NCI-H1436 (cell line): ENCODE measurements around the gene MYCN.
A peak's percentile ranks its signal among the peaks of the same experiment; 100 is the strongest.

Experiments
- DNase-seq: peaks from one replicate; lab custom pipeline; 2025; lab: John Stamatoyannopoulos, UW

Gene MYCN

GRCh38 chr2:15976354-15976753 is 36.0 kb downstream of the MYCN start:
- DNase-seq: no peak

GRCh38 chr2:15979051-15979758 is 38.9 kb downstream of the MYCN start:
- DNase-seq: no peak

DNA sequence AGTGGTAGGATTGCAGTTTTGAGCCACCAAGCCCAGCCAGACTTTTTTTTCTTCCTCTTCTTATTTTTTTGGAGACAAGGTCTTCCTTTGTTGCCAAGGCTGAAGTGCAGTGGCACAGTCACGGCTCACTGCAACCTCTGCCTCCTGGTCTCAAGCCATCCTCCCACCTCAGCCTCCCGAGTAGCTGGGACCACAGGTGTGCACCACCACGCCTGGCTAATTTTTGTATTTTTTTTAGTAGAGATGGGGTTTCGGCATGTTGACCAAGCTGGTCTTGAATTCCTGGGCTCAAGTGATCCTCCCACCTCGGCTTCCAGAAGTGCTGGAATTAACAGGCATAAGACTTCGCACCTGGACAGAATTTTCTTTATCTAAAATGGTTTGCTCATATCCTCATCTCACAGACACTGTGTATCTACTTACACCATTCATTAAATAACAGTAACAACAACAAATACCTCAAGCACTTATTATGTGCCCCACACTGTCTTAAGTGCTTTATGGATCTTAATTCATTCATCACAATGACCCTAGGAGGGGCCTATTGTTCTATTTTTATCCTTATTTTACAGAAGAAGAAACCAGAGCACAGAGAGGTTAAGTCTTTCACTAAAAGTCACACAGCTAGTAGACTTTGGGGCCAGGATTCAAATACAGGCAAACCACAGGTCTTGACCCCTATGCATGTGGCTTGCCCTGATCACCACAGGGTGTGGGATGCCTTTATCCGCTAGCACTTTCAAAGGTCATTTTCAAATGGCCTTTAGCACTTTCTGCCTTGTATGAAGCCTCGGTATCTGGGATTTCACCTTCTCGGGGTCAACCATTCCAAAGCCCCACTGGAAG is 39.6 kb downstream of the MYCN start:
- DNase-seq: no peak

GRCh38 chr2:15980605-15981098 is 40.3 kb downstream of the MYCN start:
- DNase-seq: no peak

DNA sequence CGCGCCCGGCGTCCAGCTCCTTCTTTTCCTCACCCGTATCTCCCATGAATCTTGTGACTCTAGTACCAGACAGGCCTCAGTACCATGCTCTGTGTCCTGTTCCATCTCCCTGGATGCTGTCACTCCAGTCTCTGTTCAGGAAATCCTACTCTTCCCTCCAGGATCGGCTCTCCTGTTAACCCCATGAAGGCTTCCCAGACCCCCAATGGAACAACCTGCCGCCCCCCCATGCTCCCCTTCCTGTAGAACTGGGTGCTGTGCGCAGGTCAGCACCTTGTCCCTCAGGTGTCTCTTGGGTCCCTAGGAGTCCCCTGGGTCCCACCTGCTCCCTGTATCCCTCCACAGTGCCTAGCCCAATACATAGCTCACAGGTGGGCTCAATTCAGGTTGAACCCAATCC is 41.3 kb downstream of the MYCN start:
- DNase-seq: no peak

GRCh38 chr2:15982285-15983044 is 42.1 kb downstream of the MYCN start:
- no peak for DNase-seq

DNA sequence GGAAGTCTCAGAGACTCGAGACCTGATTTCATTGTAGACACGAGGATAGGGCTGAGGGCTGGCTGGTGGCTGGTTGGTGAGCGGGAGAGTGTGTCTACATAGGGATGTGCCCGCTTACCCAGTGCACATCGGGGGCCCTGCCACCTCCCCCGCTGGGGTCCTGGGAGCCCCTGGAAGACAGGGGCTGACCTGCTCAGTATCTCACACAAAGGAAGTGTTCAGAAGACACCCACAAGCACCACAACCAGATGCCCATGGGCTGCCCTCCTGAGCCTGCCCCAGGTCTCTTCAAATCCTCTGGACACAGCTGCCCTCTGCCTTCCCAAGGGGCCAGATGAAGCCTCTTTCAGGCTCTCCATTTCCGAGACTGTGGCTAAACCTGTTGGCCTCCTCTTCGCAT is 43.1 kb downstream of the MYCN start:
- no peak for DNase-seq

GRCh38 chr2:15984368-15985255 is 44.3 kb downstream of the MYCN start:
- peak; percentile 10 for DNase-seq

- DNase-seq: no peak
Observed at GRCh38 chr2:15985531-15985930, 45.2 kb downstream of the MYCN start.

- no peak for DNase-seq
Observed at GRCh38 chr2:15986068-15986560, 45.8 kb downstream of the MYCN start.

DNA sequence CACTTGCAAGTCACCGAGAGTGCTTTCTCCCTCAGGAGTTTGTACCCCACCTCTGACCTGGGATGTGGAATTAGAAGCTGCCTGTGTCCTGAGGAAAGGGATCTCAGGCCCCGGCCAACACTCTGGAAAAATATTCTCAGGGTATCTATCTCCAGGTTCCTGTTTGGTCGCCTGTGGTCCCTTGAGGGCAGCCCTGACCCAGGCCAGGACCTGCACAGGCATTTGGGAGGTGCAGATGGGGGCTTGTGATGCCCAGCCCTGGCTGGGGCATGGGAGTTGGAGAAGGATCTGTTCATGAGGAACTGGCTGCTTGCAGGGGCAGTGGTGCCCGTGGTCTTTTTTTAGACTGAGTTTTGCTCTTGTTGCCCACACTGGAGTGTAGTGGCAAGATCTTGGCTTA is 46.3 kb downstream of the MYCN start:
- no peak for DNase-seq

- no peak for DNase-seq
Observed at GRCh38 chr2:15988733-15989132, 48.4 kb downstream of the MYCN start.

GRCh38 chr2:15989559-15989958 is 49.2 kb downstream of the MYCN start:
- no peak for DNase-seq

- DNase-seq: no peak
Observed at GRCh38 chr2:15990151-15991101, 50.1 kb downstream of the MYCN start.

DNA sequence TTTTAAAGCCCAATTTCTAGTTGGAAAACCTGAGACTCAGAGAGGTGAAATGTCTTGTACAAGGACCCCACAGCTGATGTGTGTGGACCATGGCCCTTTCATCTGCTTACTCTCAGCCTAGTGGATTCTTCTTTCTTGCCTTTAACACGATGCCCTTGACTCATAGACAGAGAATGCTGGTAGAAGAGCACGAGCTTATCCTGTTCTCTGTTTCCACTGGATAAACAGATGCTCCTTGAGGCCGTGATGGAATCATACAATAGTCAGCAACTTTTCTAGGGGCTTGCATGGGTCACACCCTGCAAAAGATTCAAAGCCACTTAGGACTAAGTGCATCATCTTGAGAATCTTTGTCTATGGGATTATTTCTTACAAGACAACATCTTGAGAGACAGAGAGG is 50.9 kb downstream of the MYCN start:
- DNase-seq: no peak

DNA sequence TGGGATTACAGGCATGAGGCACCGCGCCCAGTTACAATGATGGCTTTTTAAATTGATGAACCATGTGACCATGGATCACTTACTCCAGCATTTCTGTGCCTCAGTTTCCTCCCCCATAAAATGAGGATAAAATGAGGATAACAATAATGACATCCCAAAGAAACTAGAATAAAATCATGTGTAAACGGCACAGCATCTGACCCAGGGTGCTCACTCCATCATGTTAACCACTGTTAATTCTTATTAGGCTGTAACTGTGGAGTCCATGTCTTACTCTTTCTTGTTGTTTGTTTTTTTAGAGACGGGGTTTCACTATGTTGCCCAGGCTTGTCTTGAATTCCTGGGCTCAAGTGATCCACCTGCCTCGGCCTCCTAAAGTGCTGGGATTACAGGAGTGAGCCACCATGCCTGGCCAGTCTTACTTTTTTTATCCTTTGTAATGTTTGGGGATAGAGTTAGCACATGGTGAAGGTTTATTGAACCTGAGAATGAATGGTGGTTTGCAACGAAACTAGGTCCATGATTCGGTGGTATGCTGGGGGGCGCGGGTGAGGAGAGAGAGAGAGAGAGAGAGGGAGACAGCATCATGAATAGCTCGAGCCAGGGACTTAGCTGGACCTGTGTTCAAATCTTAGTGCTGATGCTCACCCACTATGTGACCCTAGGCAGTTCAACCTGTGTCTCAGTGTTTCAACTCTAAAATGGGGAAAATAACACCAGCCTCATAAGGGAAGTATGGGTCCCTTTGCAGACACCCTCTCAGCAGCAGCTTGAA is 52.3 kb downstream of the MYCN start:
- no peak for DNase-seq

GRCh38 chr2:15993232-15993610 is 52.9 kb downstream of the MYCN start:
- DNase-seq: no peak

DNA sequence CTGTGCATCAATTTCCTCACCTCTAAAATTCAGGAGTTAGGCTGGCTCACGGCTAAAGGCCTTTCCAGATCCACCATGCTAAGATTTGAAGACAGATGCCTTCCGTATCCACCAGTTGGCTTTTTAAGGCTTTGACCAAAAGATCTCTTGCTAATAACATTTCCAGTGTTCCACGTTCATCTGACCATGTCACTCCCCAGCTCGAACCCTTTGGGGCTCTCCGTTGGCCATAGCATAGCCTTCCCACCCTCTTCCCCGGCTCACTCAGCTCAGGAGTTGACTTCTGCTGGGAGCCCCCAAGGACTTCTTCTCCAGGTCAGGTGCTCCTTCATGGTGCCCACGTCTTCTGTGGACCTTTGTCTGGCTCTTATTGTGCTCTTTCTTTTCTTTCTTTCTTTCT is 53.3 kb downstream of the MYCN start:
- DNase-seq: no peak

DNA sequence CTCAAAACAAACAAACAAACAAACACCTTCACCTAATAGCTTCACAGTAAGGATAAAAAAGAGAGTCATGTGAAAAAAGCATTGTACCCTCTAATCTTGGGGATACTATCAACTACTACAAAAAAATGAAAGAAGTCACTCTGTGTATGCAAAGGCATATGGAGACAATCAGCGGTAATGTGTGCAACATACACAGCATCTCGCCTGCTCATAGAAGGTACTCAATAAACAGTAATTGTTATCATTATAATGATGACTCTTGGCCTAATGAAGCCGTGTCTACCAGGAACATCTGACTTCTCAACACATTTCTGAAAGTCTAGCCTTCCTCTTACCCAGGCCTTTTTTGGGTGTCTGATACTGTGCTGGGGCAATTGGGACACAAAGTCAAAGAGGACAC is 55.3 kb downstream of the MYCN start:
- no peak for DNase-seq
